NOMO-1 treated with dmso at 0.1 percent for 144 hours (cell line): ENCODE data around the gene DNAJC1.

Source experiments
- DNase-seq: peaks from one replicate; lab custom pipeline; 2025; ENCODE audit not compliant: unreplicated experiment; lab: John Stamatoyannopoulos, UW

Gene DNAJC1

GRCh38 chr10:21962358-21962757 lies 41.2 kb downstream of the DNAJC1 start:
- DNase-seq: no peak

- peak; percentile 43 for DNase-seq
Observed at GRCh38 chr10:21961847-21962246, 41.7 kb downstream of the DNAJC1 start.

- DNase-seq: no peak
Observed at GRCh38 chr10:21959998-21960397, 43.5 kb downstream of the DNAJC1 start.

- DNase-seq: no peak
Observed at GRCh38 chr10:21954690-21955089, 48.8 kb downstream of the DNAJC1 start.

- DNase-seq: peak; percentile 64
Observed at GRCh38 chr10:21954132-21954531, 49.4 kb downstream of the DNAJC1 start.

DNA sequence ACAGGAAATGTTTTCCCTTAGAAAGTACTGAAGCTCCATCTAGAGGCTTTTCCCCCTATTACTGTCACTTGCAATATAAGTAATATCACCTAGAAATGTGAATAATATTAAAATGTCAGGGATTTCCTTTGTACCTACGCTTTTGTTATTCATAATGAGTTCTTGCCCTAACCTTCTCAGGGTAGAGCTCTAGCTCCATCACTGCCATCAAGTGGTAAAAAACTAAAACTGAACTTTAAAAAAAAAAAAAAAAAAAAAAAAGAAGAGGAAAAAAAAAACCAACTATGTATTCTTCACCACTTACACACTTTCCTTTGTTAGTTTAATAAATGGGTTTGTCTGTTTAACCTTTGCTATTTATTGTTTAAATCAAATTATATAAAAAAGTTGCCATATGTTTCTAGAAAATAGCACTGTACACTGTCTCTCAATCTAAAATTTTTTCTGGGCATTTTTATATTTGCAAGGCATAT lies 49.9 kb downstream of the DNAJC1 start:
- DNase-seq: peak; percentile 39

DNA sequence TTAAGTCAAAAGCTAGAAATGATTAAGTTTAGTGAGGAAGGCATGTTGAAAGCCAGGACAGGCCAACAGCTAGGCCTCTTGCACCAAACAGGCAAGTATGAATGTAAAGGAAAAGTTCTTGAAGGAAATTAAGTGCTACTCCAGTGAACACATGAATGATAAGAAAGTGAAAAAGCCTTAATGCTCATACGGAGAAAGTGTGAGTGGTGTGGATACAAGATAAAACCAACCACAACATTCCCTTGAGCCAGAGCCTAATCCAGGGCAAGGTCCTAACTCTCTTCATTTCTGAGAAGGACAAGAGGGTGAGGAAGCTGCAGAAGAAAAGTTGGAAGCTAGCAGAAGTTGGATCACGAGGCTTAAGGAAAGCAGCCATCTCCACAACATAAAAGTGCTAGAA lies 53.0 kb downstream of the DNAJC1 start:
- no peak for DNase-seq

- DNase-seq: no peak
Observed at GRCh38 chr10:21946946-21947345, 56.6 kb downstream of the DNAJC1 start.

- DNase-seq: no peak
Observed at GRCh38 chr10:21944727-21945386, 58.7 kb downstream of the DNAJC1 start.

- DNase-seq: peak; percentile 85
Observed at GRCh38 chr10:21943633-21944265, 59.8 kb downstream of the DNAJC1 start.

DNA sequence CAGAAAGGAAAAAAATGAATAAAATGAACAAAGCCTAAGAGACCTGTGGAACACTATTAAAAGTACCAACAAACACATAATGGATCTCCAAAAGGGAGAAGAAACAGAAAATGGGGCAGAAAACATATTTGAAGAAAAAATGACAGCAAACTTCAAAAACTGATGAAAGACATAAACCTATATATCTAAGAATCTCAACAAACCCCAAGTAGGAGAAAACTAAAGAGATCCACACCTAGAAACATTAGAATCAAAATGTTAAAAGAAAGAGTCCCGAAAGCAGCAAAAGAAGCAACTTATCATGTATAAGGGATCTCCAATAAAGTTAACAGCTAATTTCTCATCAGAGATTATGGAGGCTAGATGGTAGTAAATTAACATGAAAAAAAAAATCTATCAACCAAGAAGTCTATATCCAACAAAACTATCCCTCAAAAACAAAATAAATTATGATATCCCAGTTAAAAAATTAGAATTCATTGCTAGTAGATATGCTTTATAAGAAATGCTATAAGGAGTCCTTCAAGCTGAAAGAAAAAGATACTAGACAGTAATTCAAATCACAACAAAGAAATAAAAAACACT lies 68.0 kb downstream of the DNAJC1 start:
- DNase-seq: no peak

DNA sequence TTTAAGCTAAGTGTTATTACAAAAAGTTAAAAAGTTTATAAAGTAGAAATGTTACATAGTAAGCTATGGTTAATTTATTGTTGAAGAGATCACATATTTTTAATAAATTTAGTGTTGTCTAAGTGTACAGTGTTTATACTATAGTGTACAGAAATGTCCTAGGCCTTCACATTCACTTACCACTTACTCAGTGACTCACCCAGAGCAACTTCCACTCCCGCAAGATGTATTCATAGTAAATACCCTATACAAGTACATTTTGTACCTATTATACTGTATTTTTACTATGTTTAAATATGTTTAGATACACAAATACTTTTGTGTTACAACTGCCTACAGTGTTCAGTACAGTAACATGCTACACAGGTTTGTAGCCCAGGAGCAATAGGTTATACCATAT lies 69.2 kb downstream of the DNAJC1 start:
- DNase-seq: no peak

GRCh38 chr10:21929070-21929469 lies 74.5 kb downstream of the DNAJC1 start:
- no peak for DNase-seq

DNA sequence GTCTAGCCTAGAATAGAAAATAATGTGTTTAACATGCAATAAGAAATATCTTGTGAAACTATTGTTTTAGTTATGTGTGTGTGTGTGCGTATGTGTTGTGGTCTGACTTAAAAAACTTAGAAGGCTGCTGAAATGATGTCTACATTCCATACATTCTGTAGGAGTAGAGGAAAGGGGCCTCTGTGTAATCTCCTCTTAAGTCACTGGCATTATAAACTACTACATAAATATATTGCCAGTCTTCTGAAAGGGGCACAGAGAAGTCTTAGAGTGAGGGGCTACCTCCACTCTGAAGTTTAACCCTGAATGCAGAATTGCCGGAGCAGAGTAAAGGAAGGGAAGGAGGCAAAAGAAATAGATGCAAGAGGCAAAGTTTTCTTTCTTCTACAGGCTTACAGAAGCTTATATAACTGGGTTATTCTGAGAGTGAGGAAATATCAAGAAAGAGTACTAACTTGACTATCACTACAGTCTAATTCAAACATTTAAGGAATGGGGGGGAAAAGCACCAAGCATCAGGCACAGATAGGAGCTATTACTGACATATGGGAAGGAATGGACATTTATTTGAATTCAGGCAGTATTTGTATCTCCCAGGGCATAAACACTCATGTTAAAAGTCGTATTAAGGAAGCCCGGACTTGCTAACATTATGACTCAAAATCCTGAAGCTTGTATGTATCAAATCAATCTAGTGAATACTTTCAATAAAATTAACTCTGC lies 75.7 kb downstream of the DNAJC1 start:
- no peak for DNase-seq

DNA sequence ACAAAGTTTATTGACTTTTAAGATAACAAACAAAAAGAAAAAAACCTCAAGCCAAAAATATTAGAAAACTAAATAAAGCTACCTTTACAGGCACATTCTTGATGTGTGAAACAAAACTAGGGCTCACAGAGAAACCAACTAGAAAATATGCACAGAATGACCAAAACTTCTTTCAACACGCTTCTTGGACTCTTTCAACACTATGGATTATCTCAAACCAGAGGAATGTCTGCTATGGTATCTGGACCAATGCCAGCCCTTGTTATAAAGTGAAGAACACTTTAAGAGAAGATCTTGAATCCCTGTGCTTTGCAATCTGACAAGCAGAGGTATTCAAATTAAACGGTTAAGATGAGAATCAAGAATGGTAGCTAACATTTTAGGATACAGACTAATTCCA lies 76.6 kb downstream of the DNAJC1 start:
- no peak for DNase-seq

DNA sequence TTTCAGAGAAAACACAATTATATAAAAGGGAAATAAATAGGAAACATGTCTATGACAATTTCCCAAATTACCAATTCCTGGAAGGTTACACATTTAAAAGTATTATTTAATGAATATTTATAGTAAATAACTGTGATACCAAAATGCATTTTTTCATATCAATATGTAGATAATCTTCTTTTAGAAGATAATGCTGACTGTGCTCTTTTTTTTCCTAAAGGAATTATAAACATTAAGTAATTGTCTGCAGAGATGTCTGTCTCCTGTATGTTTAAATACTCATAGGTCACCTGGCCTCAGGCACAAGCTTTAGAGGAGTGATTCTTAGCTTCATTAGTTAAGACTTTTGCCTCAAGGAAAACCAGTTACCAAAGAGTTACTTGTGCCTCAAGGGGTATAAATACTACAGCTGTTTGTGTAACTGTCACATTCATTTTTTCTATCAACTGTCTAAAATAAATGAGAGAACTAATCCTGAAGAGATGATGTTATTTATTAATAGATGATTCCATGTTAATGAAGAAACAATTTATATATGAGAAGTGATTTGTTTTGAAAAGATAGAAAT lies 77.1 kb downstream of the DNAJC1 start:
- DNase-seq: no peak

- DNase-seq: no peak
Observed at GRCh38 chr10:21925851-21926250, 77.7 kb downstream of the DNAJC1 start.

DNA sequence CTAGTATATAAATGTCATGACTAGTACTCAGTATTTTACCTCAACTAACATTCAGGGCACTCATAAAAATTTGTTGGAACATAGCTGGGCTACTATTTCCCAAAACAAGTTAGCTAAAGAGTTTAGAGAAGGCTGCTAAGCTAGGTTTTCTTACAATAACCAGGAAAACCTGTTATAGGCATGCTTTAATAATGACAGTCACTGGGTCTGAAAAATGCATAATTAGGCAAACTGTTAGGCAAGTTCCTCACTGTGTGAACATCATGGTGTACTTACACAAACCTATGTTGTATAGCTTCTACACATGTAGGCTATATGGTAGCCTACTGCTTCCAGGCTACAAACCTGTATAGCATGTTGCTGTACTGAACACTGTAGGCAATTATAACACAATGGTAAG lies 79.0 kb downstream of the DNAJC1 start:
- DNase-seq: no peak

DNA sequence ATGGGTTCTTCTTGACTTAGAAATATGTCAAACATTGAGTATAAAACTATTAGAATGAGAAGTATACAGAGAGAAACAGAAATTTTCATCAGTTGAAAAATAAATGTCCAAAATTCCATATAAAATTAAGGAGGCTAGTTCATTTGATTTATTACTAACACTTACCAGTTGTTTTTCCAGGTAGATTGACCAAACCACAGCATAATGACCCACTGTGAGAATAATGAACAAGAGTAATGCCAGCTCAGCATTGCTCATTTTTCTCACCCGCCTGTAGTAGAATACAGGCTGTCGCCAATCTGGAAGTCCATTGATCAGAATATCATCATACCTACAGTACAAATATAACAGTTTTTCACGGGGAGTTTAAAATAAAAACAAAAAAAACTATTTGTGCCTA lies 82.9 kb downstream of the DNAJC1 start:
- DNase-seq: no peak

DNA sequence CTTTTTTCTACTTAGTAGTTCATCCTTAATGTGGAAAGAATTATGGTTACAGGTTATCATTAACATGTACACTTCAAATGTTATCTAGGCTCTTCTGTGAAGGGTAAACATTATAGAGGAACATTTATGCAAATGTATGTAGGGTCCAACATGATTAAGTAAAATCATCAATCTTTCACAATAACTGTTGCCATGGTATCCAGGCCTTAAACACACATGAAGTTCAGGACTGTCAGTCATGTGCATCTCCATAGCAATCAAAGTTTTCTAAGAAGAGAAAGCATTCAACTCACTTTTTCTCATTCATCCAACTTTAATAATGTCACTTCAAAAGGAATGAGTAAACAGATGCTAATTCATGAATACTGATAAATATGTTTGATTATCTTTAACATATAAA lies 83.6 kb downstream of the DNAJC1 start:
- no peak for DNase-seq

DNA sequence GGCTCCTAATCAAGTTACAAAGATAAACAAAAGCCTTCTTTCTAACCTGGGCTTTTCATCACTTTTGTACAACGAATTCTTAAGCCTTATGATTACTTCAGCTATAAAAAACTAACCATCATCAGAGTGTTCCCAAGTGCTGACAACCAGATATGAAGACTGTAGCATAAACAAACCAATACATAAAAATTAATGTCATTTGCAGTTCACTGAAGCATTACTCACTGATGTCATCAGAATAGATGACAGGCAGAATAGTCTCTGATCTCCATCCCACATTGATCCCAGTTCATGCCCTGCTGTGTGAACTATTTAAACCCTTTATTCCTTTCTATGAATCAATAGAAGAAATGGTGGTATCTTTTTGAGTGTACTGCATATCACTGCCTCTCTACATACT lies 84.4 kb downstream of the DNAJC1 start:
- no peak for DNase-seq

GRCh38 chr10:21912625-21913024 lies 90.9 kb downstream of the DNAJC1 start:
- no peak for DNase-seq
